ENCODE data around the gene PREB. TPM values are rescaled to one million over a fixed set of nuclear protein-coding genes. Genes with fewer than 3 reads are reported as not detected.
A peak's percentile ranks its signal among the peaks of the same experiment; 100 is the strongest.

PREB gene
- total and polyA plus RNA-seq, 2 of the 13 experiments (the other 11 are each of a cell fraction or from before 2014, with no cell fraction given), result 112 to 192 TPM

GRCh38 chr2:27095745-27096651, 38.4 kb downstream of the PREB start (continued):
- TF ChIP-seq AFF4 (CRISPR knock-in tag; IDR thresholded peaks at IDR 0.05) (0 out of 2 replicates have a peak, but pooled peaks have one; percentile 71), RFXANK (CRISPR knock-in tag; IDR thresholded peaks at IDR 0.05) (no peak), MYC (CRISPR knock-in tag; IDR thresholded peaks at IDR 0.05; ENCODE audit: borderline replicate concordance) (peak; percentile 77), HNF4G (IDR thresholded peaks at IDR 0.05; ENCODE audit: borderline replicate concordance, low read depth, low read length) (peak; percentile 63; the same call in 1 of the 2 replicates), HNF4G (CRISPR knock-in tag; IDR thresholded peaks at IDR 0.05; ENCODE audit: borderline replicate concordance, low read depth) (peak; percentile 83), CHD2 (IDR thresholded peaks at IDR 0.05; ENCODE audit: low read depth, low read length) (no peak), SNAPC2 (CRISPR knock-in tag; IDR thresholded peaks at IDR 0.05) (peak; percentile 76), ZEB1 (IDR thresholded peaks at IDR 0.05; ENCODE audit: insufficient replicate concordance, low read depth) (peak; percentile 88), GPN1 (CRISPR knock-in tag; IDR thresholded peaks at IDR 0.05; ENCODE audit: borderline replicate concordance) (no peak), ZFAT (CRISPR knock-in tag; conservative IDR thresholded peaks at IDR 0.05) (no peak), RORA (CRISPR knock-in tag; IDR thresholded peaks at IDR 0.05) (0 out of 2 replicates have a peak, but pooled peaks have one; percentile 69), TBX2 (CRISPR knock-in tag; IDR thresholded peaks at IDR 0.05; ENCODE audit: borderline replicate concordance) (peak; percentile 92), ETV5 (CRISPR knock-in tag; IDR thresholded peaks at IDR 0.05; ENCODE audit: borderline replicate concordance) (peak; percentile 67; the same call in 1 of the 2 replicates), SNAI1 (CRISPR knock-in tag; IDR thresholded peaks at IDR 0.05; ENCODE audit: borderline replicate concordance) (no peak), PCBP2 (optimal IDR thresholded peaks at IDR 0.05; ENCODE audit: low read depth, low read length, poor library complexity, severe bottlenecking) (no peak), TOPORS (CRISPR knock-in tag; IDR thresholded peaks at IDR 0.05) (peak; percentile 93), PREB (CRISPR knock-in tag; IDR thresholded peaks at IDR 0.05) (peak; percentile 24; the same call in 1 of the 2 replicates), NFE2L2 (IDR thresholded peaks at IDR 0.05; ENCODE audit: low read length) (0 out of 2 replicates have a peak, but pooled peaks have one; percentile 16), MXD1 (CRISPR knock-in tag; IDR thresholded peaks at IDR 0.05) (peak; percentile 65; the same call in 1 of the 2 replicates), MBNL3 (CRISPR knock-in tag; conservative IDR thresholded peaks at IDR 0.05) (no peak), UBTF (CRISPR knock-in tag; IDR thresholded peaks at IDR 0.05) (peak; percentile 78), ZNF329 (CRISPR knock-in tag; IDR thresholded peaks at IDR 0.05; ENCODE audit: low read depth) (no peak; the same call in 1 of the 2 replicates)

Measured in HepG2 (cell line).